ENCODE results near the gene MPZL2.

GRCh38 chr11:118226781-118227180 is 37.3 kb downstream of the MPZL2 start:
- no peak for TF ChIP-seq CTCF (conservative IDR thresholded peaks at IDR 0.05 in 1 of 2, IDR thresholded peaks at IDR 0.05 in 1 of 2; ENCODE audit: extremely low read depth in 1 of 2, insufficient read depth in 1 of 2, low read depth in 1 of 2, low read length in 2 of 2)
- no peak for TF ChIP-seq EZH2 (IDR thresholded peaks at IDR 0.05; ENCODE audit: borderline replicate concordance, low read length)
